Measurements from ENCODE around the gene GOLPH3. TPM values are rescaled to one million over a fixed set of nuclear protein-coding genes. Genes with fewer than 3 reads are reported as not detected.

GOLPH3 gene
- total RNA-seq, 1 experiment from 2014 or later, result 69.2 TPM

DNA sequence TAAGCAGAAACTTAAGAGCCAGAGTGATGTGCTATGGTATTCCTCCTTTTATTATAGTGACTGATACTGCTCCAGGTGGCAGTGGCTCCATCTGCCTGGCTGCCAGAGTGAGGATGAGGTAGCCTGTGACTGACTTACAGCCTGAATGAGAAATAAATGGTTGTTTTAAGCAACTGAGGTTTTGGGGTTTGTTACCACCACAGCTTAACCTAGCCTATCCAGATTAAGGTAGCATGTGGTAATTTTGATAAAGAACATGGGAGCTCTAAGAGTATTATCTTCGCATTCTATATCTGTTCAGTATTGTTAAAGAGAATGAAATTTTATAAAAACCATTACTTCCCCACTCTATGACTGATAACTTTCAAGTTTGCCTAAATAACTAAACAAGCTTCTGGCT, 39.0 kb downstream of the GOLPH3 start:
- POLR2A ChIA-PET, result no interaction called here
- CTCF ChIA-PET, result no interaction called here

More for the DNA sequence above, 39.0 kb downstream of the GOLPH3 start:
- H3K36me3 ChIP-seq (ENCODE audit: control insufficient read depth in 1 of 2, insufficient read depth in 2 of 2, low read length in 2 of 2), result peaks cover 10 to 15% of the 10 kb centered on the region in 2 experiments; a peak in 3 of 4 replicates
- intact Hi-C loops (cut with micrococcal nuclease), result no loop called here
- no peak overlapping the region for H3K4me3 ChIP-seq (replicated peaks in 1 of 2; ENCODE audit: low read depth in 1 of 2, low read length in 2 of 2)
- H3K9me2 ChIP-seq (ENCODE audit: insufficient read depth), result no peaks in the 10 kb centered on the region
- ATAC-seq (no peak), DNase-seq (ENCODE audit: low read depth, low spot score) (no peak)
- H2AFZ ChIP-seq (ENCODE audit: low read depth, low read length, poor library complexity, severe bottlenecking), result no peak overlapping the region
- RAD21 ChIA-PET (ENCODE audit: low non-redundant PET in 1 of 2, low total read pairs in 2 of 2, uncharacterized antibody in 2 of 2, unreplicated experiment in 2 of 2), result no interaction called here
- TF ChIP-seq, protein P1, sequence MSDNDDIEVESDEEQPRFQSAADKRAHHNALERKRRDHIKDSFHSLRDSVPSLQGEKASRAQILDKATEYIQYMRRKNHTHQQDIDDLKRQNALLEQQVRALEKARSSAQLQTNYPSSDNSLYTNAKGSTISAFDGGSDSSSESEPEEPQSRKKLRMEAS (IDR thresholded peaks at IDR 0.05), result no peak
- TF ChIP-seq TCF7L2 (IDR thresholded peaks at IDR 0.05; ENCODE audit: borderline replicate concordance, extremely low read depth, insufficient read depth, insufficient read length) (no peak), POLR2A (IDR thresholded peaks at IDR 0.05; ENCODE audit: borderline replicate concordance, extremely low read depth, insufficient read depth, insufficient read length) (no peak), ZFX (IDR thresholded peaks at IDR 0.05) (no peak), ELF1 (IDR thresholded peaks at IDR 0.05; ENCODE audit: borderline replicate concordance, low read depth) (no peak), JUND (IDR thresholded peaks at IDR 0.05) (no peak), SP1 (IDR thresholded peaks at IDR 0.05; ENCODE audit: low read depth) (no peak), FOSL1 (IDR thresholded peaks at IDR 0.05; ENCODE audit: low read depth) (no peak), ZNF274 (IDR thresholded peaks at IDR 0.05; ENCODE audit: low read depth, low read length) (no peak), SIN3A (IDR thresholded peaks at IDR 0.05; ENCODE audit: low read depth) (no peak), POLR2AphosphoS5 (IDR thresholded peaks at IDR 0.05; ENCODE audit: low read depth, low read length) (no peak), RAD21 (IDR thresholded peaks at IDR 0.05; ENCODE audit: low read depth) (no peak), EZH2 (IDR thresholded peaks at IDR 0.05) (no peak), YY1 (IDR thresholded peaks at IDR 0.05; ENCODE audit: extremely low read depth, insufficient replicate concordance, low read depth, low read length) (no peak)
- TF ChIP-seq, protein P2, sequence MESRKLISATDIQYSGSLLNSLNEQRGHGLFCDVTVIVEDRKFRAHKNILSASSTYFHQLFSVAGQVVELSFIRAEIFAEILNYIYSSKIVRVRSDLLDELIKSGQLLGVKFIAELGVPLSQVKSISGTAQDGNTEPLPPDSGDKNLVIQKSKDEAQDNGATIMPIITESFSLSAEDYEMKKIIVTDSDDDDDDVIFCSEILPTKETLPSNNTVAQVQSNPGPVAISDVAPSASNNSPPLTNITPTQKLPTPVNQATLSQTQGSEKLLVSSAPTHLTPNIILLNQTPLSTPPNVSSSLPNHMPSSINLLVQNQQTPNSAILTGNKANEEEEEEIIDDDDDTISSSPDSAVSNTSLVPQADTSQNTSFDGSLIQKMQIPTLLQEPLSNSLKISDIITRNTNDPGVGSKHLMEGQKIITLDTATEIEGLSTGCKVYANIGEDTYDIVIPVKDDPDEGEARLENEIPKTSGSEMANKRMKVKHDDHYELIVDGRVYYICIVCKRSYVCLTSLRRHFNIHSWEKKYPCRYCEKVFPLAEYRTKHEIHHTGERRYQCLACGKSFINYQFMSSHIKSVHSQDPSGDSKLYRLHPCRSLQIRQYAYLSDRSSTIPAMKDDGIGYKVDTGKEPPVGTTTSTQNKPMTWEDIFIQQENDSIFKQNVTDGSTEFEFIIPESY (IDR thresholded peaks at IDR 0.05; ENCODE audit: extremely low read depth, insufficient replicate concordance, low read length), result no peak
- H3K27ac ChIP-seq (ENCODE audit: low read depth, low read length), result no peak overlapping the region
- peaks cover 17% of the 10 kb centered on the region; the same call in 1 of the 2 replicates for H4K20me1 ChIP-seq (ENCODE audit: insufficient read depth)
- BruUV-seq (replicated peaks), result TSS peak; percentile 37
- no peaks in the 10 kb centered on the region for H3K9me3 ChIP-seq (ENCODE audit: control insufficient read depth in 1 of 2, insufficient read depth in 1 of 2, low read depth in 1 of 2, low read length in 2 of 2)
- no peaks in the 10 kb centered on the region for H3K27me3 ChIP-seq (ENCODE audit: insufficient read depth, low read length)
- H3K79me2 ChIP-seq (ENCODE audit: insufficient read depth, low read length), result peaks cover 84% of the 10 kb centered on the region
- no peak overlapping the region for H3K9ac ChIP-seq (ENCODE audit: low read length)
- H3K4me2 ChIP-seq (ENCODE audit: low read length), result no peak overlapping the region
- no peaks in the 10 kb centered on the region for H3K4me1 ChIP-seq (ENCODE audit: control insufficient read depth in 1 of 2, insufficient read depth in 2 of 2, low read length in 2 of 2)

All from HCT116 (cell line).